ENCODE results near the gene SMIM28.

Gene SMIM28

GRCh38 chr6:138416206-138416605 is 38.5 kb downstream of the SMIM28 start:
- no peak for DNase-seq (ENCODE audit: extremely low read depth, low read depth)
- TF ChIP-seq CTCF (IDR thresholded peaks at IDR 0.05; ENCODE audit: low read depth, low read length) = no peak

GRCh38 chr6:138417493-138418117 is 39.9 kb downstream of the SMIM28 start:
- no peak for TF ChIP-seq CTCF (IDR thresholded peaks at IDR 0.05; ENCODE audit: low read depth, low read length)
- DNase-seq (ENCODE audit: extremely low read depth, low read depth) = no peak

GRCh38 chr6:138418118-138418742 is 40.5 kb downstream of the SMIM28 start:
- DNase-seq (ENCODE audit: extremely low read depth, low read depth) = no peak
- no peak for TF ChIP-seq CTCF (IDR thresholded peaks at IDR 0.05; ENCODE audit: low read depth, low read length)

GRCh38 chr6:138419766-138420165 is 42.1 kb downstream of the SMIM28 start:
- DNase-seq (ENCODE audit: extremely low read depth, low read depth) = no peak
- TF ChIP-seq CTCF (IDR thresholded peaks at IDR 0.05; ENCODE audit: low read depth, low read length) = no peak

- DNase-seq (ENCODE audit: extremely low read depth, low read depth) = no peak
Observed at GRCh38 chr6:138420356-138420755, 42.7 kb downstream of the SMIM28 start.

GRCh38 chr6:138421089-138421488 is 43.4 kb downstream of the SMIM28 start:
- no peak for TF ChIP-seq CTCF (IDR thresholded peaks at IDR 0.05; ENCODE audit: low read depth, low read length)
- DNase-seq (ENCODE audit: extremely low read depth, low read depth) = no peak

More at GRCh38 chr6:138420356-138420755, 42.7 kb downstream of the SMIM28 start:
- TF ChIP-seq CTCF (IDR thresholded peaks at IDR 0.05; ENCODE audit: low read depth, low read length) = no peak

GRCh38 chr6:138421608-138422007 is 43.9 kb downstream of the SMIM28 start:
- no peak for DNase-seq (ENCODE audit: extremely low read depth, low read depth)
- no peak for TF ChIP-seq CTCF (IDR thresholded peaks at IDR 0.05; ENCODE audit: low read depth, low read length)

Data from AG09319 (cell line).